ENCODE measurements around the gene RNF34.

DNA sequence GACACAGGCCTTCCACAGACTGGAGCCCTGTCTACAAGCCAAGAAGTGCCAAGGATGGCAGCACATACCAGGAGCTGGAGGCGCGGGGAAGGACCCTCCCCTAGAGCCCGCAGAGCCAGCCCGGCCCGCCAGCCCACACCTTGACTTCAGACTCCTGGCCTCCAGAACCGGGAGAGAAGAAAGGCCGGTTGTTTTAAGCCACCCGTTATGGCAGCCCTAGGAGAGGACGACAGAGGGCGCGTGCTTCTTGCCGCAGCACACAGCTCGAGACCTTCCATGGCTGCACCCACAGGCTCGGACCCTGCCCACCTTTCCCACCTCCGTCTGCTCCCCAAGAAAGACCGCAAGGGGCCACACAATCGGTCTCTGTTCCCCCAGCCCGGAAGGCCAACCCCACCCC, 53.7 kb downstream of the RNF34 start:
- TF ChIP-seq YY1 (IDR thresholded peaks at IDR 0.05; ENCODE audit: insufficient read depth, insufficient read length) (no peak), SUZ12 (IDR thresholded peaks at IDR 0.05; ENCODE audit: extremely low read depth, insufficient read depth, insufficient read length) (no peak)
